Mesenchymal stem cell (in vitro differentiated cells and primary cell): ENCODE results near the gene C11orf21.

Experiments used
- DNase-seq: peaks from one replicate; pipeline ENCODE4 v3.0.0-alpha.2; 2013
- H2AFZ ChIP-seq: one replicate; pipeline ENCODE4 v1.6.1; 2013; ENCODE audit warnings: low read depth, mild to moderate bottlenecking, control low read depth, inconsistent platforms, low read length, moderate library complexity
- H2AK5ac ChIP-seq: 2 replicates; pipeline ENCODE4 v1.6.1; 2013; ENCODE audit warnings: low read length, moderate library complexity, mild to moderate bottlenecking, inconsistent platforms; ENCODE audit not compliant: severe bottlenecking
- H2BK120ac ChIP-seq: one replicate; pipeline ENCODE4 v1.6.1; 2013; ENCODE audit warnings: low read depth, mild to moderate bottlenecking, inconsistent platforms, low read length, moderate library complexity
- H2BK12ac ChIP-seq, 2 experiments: one replicate each; pipeline ENCODE4 v1.6.1; 2013; ENCODE audit warnings: inconsistent platforms in 2 of 2, low read length in 2 of 2, mild to moderate bottlenecking in 2 of 2, moderate library complexity in 2 of 2, control low read depth in 1 of 2
- H2BK15ac ChIP-seq: one replicate; pipeline ENCODE4 v1.6.1; 2013; ENCODE audit warnings: mild to moderate bottlenecking, low read depth, inconsistent platforms; ENCODE audit not compliant: poor library complexity, severe bottlenecking
- H2BK5ac ChIP-seq: 2 replicates; pipeline ENCODE4 v1.6.1; 2013; ENCODE audit warnings: low read depth, mild to moderate bottlenecking, low read length, control low read depth, inconsistent platforms; ENCODE audit not compliant: poor library complexity, severe bottlenecking
- H3K14ac ChIP-seq, 2 experiments: one replicate each; pipeline ENCODE4 v1.6.1; 2013; ENCODE audit warnings: inconsistent platforms in 2 of 2, low read length in 2 of 2, control low read depth in 1 of 2, mild to moderate bottlenecking in 1 of 2, moderate library complexity in 1 of 2
- H3K18ac ChIP-seq, 2 experiments: one replicate each; pipeline ENCODE4 v1.6.1; 2013; ENCODE audit warnings: inconsistent platforms in 2 of 2, low read length in 2 of 2, control low read depth in 1 of 2, low read depth in 1 of 2, mild to moderate bottlenecking in 1 of 2
- H3K23ac ChIP-seq, 2 experiments: one replicate each; pipeline ENCODE4 v1.6.1; 2013; ENCODE audit warnings: inconsistent platforms in 2 of 2, low read length in 2 of 2, mild to moderate bottlenecking in 2 of 2, moderate library complexity in 2 of 2, control low read depth in 1 of 2
- H3K27ac ChIP-seq: 2 replicates; pipeline ENCODE4 v1.5.1; 2013; ENCODE audit warnings: mild to moderate bottlenecking, moderate library complexity, low read length, control low read depth, inconsistent platforms; ENCODE audit not compliant: poor library complexity, severe bottlenecking
- H3K27me3 ChIP-seq, 2 experiments: 2 replicates each; pipeline versions ENCODE4 v1.6.1 to v1.7.0; 2013; ENCODE audit warnings: low read length in 2 of 2, mild to moderate bottlenecking in 2 of 2, moderate library complexity in 2 of 2, control low read depth in 1 of 2, inconsistent platforms in 1 of 2; ENCODE audit not compliant: control insufficient read depth in 1 of 2, insufficient read depth in 1 of 2
- H3K36me3 ChIP-seq, 2 experiments: 2 replicates each; pipeline versions ENCODE4 v1.6.1 to v1.7.0; 2013; ENCODE audit warnings: low read length in 2 of 2, control low read depth in 1 of 2, inconsistent platforms in 1 of 2, low read depth in 1 of 2, mild to moderate bottlenecking in 1 of 2; ENCODE audit not compliant: insufficient read depth in 2 of 2, control insufficient read depth in 1 of 2
- H3K4ac ChIP-seq, 2 experiments: one replicate each; pipeline ENCODE4 v1.6.1; 2013; ENCODE audit warnings: inconsistent platforms in 2 of 2, low read length in 2 of 2, mild to moderate bottlenecking in 2 of 2, moderate library complexity in 2 of 2, control low read depth in 1 of 2, low read depth in 1 of 2
- H3K4me1 ChIP-seq: 2 replicates; pipeline ENCODE4 v1.6.1; 2013; ENCODE audit warnings: low read depth, low read length, control low read depth; ENCODE audit not compliant: control insufficient read depth, insufficient read depth
- H3K4me2 ChIP-seq: 2 replicates; pipeline ENCODE4 v1.6.1; 2013; ENCODE audit warnings: low read length, mild to moderate bottlenecking, inconsistent platforms; ENCODE audit not compliant: poor library complexity, severe bottlenecking
- H3K4me3 ChIP-seq, 2 experiments: 2 replicates each; pipeline versions ENCODE4 v1.5.1 to v1.7.0; 2013; ENCODE audit warnings: low read length in 2 of 2, mild to moderate bottlenecking in 2 of 2, control low read depth in 1 of 2, low read depth in 1 of 2; ENCODE audit not compliant: insufficient read depth in 1 of 2
- H3K79me1 ChIP-seq: replicated peaks from 2 replicates; pipeline ENCODE4 v1.6.1; 2013; ENCODE audit warnings: mild to moderate bottlenecking, control low read depth, low read length, inconsistent platforms; ENCODE audit not compliant: poor library complexity, severe bottlenecking
- H3K9ac ChIP-seq: 2 replicates; pipeline ENCODE4 v1.7.0; 2013; ENCODE audit warnings: mild to moderate bottlenecking, low read length, moderate library complexity
- H3K9me3 ChIP-seq: 2 replicates; pipeline ENCODE4 v1.7.0; 2013; ENCODE audit warnings: mild to moderate bottlenecking, low read length; ENCODE audit not compliant: control insufficient read depth
- H4K8ac ChIP-seq: one replicate; pipeline ENCODE4 v1.6.1; 2013; ENCODE audit warnings: inconsistent platforms, mild to moderate bottlenecking, low read length, moderate library complexity
- H4K91ac ChIP-seq: one replicate; pipeline ENCODE4 v1.6.1; 2013; ENCODE audit warnings: mild to moderate bottlenecking, low read length, inconsistent platforms
- WGBS: methylation state at CpG from one replicate; pipeline ENCODE4 v1.1.7; 2013; ENCODE audit warnings: mixed read lengths; 5-methylcytosine and 5-hydroxymethylcytosine counted together

Gene C11orf21

DNA sequence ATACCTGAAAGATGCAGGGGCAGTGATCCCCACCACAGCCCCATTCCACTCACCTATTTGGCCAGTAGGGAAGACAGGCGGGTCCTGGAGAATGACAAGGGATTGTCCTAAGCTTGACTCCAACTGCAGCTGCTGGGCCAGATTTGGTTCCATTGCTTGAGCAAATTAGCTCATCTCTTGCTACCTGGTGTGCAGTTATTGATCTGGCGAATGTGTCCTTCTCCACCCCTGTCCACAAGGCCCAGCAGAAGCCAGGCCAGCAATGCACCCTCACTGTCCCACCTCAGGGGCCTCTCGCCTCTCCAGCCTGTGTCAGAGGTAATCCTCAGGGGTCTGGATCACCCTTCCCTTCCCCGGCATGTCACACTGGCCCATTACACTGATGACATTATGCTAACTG, 23.4 kb upstream of the C11orf21 start:
- H4K8ac ChIP-seq, result no peak overlapping the region
- H3K79me1 ChIP-seq, result no peaks in the 10 kb centered on the region
- peaks cover 0 to 7% of the 10 kb centered on the region in 2 experiments for H3K27me3 ChIP-seq
- H2AFZ ChIP-seq, result no peak overlapping the region
- H2BK15ac ChIP-seq, result no peak overlapping the region
- H2BK120ac ChIP-seq, result no peak overlapping the region
- no peak overlapping the region for H3K14ac ChIP-seq
- no peak overlapping the region for H4K91ac ChIP-seq
- H3K9me3 ChIP-seq, result peaks cover 6% of the 10 kb centered on the region
- 73% methylated on average over 3 of the region's 4 CpGs for WGBS
- no peak overlapping the region for H3K4me3 ChIP-seq
- H3K4me2 ChIP-seq, result no peak overlapping the region
- H3K4ac ChIP-seq, result no peak overlapping the region
- no peaks in the 10 kb centered on the region for H3K4me1 ChIP-seq
- H3K27ac ChIP-seq, result no peak overlapping the region
- H3K23ac ChIP-seq, result no peak overlapping the region
- H3K18ac ChIP-seq, result no peak overlapping the region
- no peak overlapping the region for H3K9ac ChIP-seq
- no peak overlapping the region for H2AK5ac ChIP-seq
- no peak for DNase-seq
- H2BK5ac ChIP-seq, result no peak overlapping the region
- no peaks in the 10 kb centered on the region for H3K36me3 ChIP-seq
- no peak overlapping the region for H2BK12ac ChIP-seq

- 74% methylated on average over 5 of the region's 6 CpGs for WGBS
- Histone ChIP-seq H3K18ac (no peak overlapping the region), H2AK5ac (no peak overlapping the region), H3K9ac (no peak overlapping the region), H2BK120ac (no peak overlapping the region), H2BK12ac (no peak overlapping the region), H2BK5ac (no peak overlapping the region), H4K8ac (no peak overlapping the region), H3K27ac (no peak overlapping the region), H3K23ac (no peak overlapping the region), H3K9me3 (peaks cover 11% of the 10 kb centered on the region), H3K4me3 (no peak overlapping the region), H3K14ac (no peak overlapping the region), H3K79me1 (no peaks in the 10 kb centered on the region), H3K4ac (no peak overlapping the region), H3K4me1 (no peaks in the 10 kb centered on the region), H2BK15ac (no peak overlapping the region), H3K4me2 (no peak overlapping the region), H2AFZ (no peak overlapping the region), H3K36me3 (no peaks in the 10 kb centered on the region), H3K27me3 (peaks cover 0 to 7% of the 10 kb centered on the region in 2 experiments), H4K91ac (no peak overlapping the region)
- DNase-seq, result no peak
Measured at GRCh38 chr11:2321311-2321683, 19.6 kb upstream of the C11orf21 start.

- Histone ChIP-seq H3K4me1 (no peaks in the 10 kb centered on the region), H4K91ac (no peak overlapping the region), H2BK12ac (no peak overlapping the region), H2BK5ac (no peak overlapping the region), H3K9me3 (peaks cover 11% of the 10 kb centered on the region), H4K8ac (no peak overlapping the region), H3K9ac (no peak overlapping the region), H3K27ac (no peak overlapping the region), H2BK120ac (no peak overlapping the region), H3K14ac (no peak overlapping the region), H2AFZ (no peak overlapping the region), H3K23ac (no peak overlapping the region), H3K27me3 (peaks cover 0 to 7% of the 10 kb centered on the region in 2 experiments), H3K79me1 (no peaks in the 10 kb centered on the region), H3K4me3 (no peak overlapping the region), H3K4me2 (no peak overlapping the region), H2BK15ac (no peak overlapping the region), H3K18ac (no peak overlapping the region), H2AK5ac (no peak overlapping the region), H3K36me3 (no peaks in the 10 kb centered on the region), H3K4ac (no peak overlapping the region)
- 77% methylated on average over 23 of the region's 23 CpGs for WGBS
- no peak for DNase-seq
Measured at GRCh38 chr11:2320568-2321310, 19.0 kb upstream of the C11orf21 start.

GRCh38 chr11:2319791-2320472, 18.2 kb upstream of the C11orf21 start:
- no peak overlapping the region for H2AFZ ChIP-seq
- no peak overlapping the region for H2BK120ac ChIP-seq
- H3K27me3 ChIP-seq, result peaks cover 0 to 7% of the 10 kb centered on the region in 2 experiments
- H3K4me2 ChIP-seq, result no peak overlapping the region
- no peaks in the 10 kb centered on the region for H3K79me1 ChIP-seq
- no peak overlapping the region for H2AK5ac ChIP-seq
- H4K8ac ChIP-seq, result no peak overlapping the region
- no peak overlapping the region for H3K9ac ChIP-seq
- peaks cover 11% of the 10 kb centered on the region for H3K9me3 ChIP-seq
- no peak for DNase-seq
- H3K14ac ChIP-seq, result no peak overlapping the region
- H3K36me3 ChIP-seq, result no peaks in the 10 kb centered on the region
- no peak overlapping the region for H3K27ac ChIP-seq
- no peak overlapping the region for H3K4me3 ChIP-seq
- H2BK15ac ChIP-seq, result no peak overlapping the region
- no peak overlapping the region for H3K23ac ChIP-seq
- H2BK12ac ChIP-seq, result no peak overlapping the region
- H3K4ac ChIP-seq, result no peak overlapping the region
- WGBS, result 87% methylated on average over 10 of the region's 10 CpGs
- no peak overlapping the region for H4K91ac ChIP-seq
- H3K18ac ChIP-seq, result no peak overlapping the region
- peaks cover 4% of the 10 kb centered on the region for H3K4me1 ChIP-seq
- H2BK5ac ChIP-seq, result no peak overlapping the region
